ENCODE measurements around the gene RGS7. TPM values are rescaled to one million over a fixed set of nuclear protein-coding genes. Genes with fewer than 3 reads are reported as not detected.

Gene RGS7
- total and polyA plus RNA-seq, 10 of the 15 experiments (the other 5 are each of a cell fraction or from before 2014, with no cell fraction given) = not detected

GRCh38 chr1:241229216-241229615 lies 127.8 kb downstream of the RGS7 start:
- intact Hi-C loops (cut with micrococcal nuclease; ENCODE audit: unreplicated experiment) = no loop called here
- Histone ChIP-seq H4K20me1 (ENCODE audit: control insufficient read depth, insufficient read depth) (no peaks in the 10 kb centered on the region), H2AFZ (ENCODE audit: control insufficient read depth, low read depth, low read length) (no peak overlapping the region), H3K27ac (ENCODE audit: control insufficient read depth, insufficient read depth) (no peak overlapping the region), H3K27me3 (replicated peaks in 1 of 2; ENCODE audit: control insufficient read depth in 2 of 2, insufficient read depth in 2 of 2, low read length in 1 of 2) (no peaks in the 10 kb centered on the region), H3K9me3 (replicated peaks; ENCODE audit: control insufficient read depth, insufficient read depth, low read length) (no peaks in the 10 kb centered on the region), H3K9ac (ENCODE audit: control insufficient read depth, insufficient read depth, low read length) (no peak overlapping the region), H3K79me2 (ENCODE audit: control insufficient read depth, insufficient read depth, low read length) (no peaks in the 10 kb centered on the region), H3K4me1 (ENCODE audit: control insufficient read depth, insufficient read depth, low read length) (no peaks in the 10 kb centered on the region), H3K4me3 (no peak overlapping the region), H3K36me3 (ENCODE audit: control insufficient read depth in 2 of 2, insufficient read depth in 2 of 2, low read length in 1 of 2) (no peaks in the 10 kb centered on the region), H3K4me2 (ENCODE audit: control insufficient read depth, insufficient read depth) (no peak overlapping the region)
- RAD21 ChIA-PET (ENCODE audit: unreplicated experiment) = no interaction called here
- DNase-seq (ENCODE audit: low read depth, low spot score) = no peak
- no TSS peak for BruUV-seq (replicated peaks)
- POLR2A ChIA-PET = no interaction called here
- no peak for ATAC-seq
- SMC1A ChIA-PET (ENCODE audit: uncharacterized antibody, unreplicated experiment) = no interaction called here
- in situ Hi-C loops (cut with MboI) = no loop called here
- CTCF ChIA-PET = no interaction called here
- TF ChIP-seq IRF4 (IDR thresholded peaks at IDR 0.05; ENCODE audit: low read depth, low read length) (no peak), HCFC1 (IDR thresholded peaks at IDR 0.05; ENCODE audit: low read length) (no peak), POLR2AphosphoS2 (IDR thresholded peaks at IDR 0.05; ENCODE audit: low read depth, low read length) (no peak)
- FAIRE-seq = no peak
- 40% methylated on average over 11 of the region's 11 CpGs for WGBS (ENCODE audit: insufficient coverage, insufficient replicate concordance, low lambda C conversion rate, missing lambda C conversion rate)

GRCh38 chr1:241228339-241228738 lies 128.7 kb downstream of the RGS7 start:
- POLR2A ChIA-PET = interaction anchor here (0.7 kb wide), 1 partner anchor 1132 kb away, joined by 3 read pairs; no protein-coding TSS in a partner anchor
- RAD21 ChIA-PET (ENCODE audit: unreplicated experiment) = no interaction called here
- no peak for DNase-seq (ENCODE audit: low read depth, low spot score)
- CTCF ChIA-PET = no interaction called here
- no peak for ATAC-seq
- BruUV-seq (replicated peaks) = no TSS peak
- 23% methylated on average over 4 of the region's 4 CpGs for WGBS (ENCODE audit: insufficient coverage, insufficient replicate concordance, low lambda C conversion rate, missing lambda C conversion rate)
- no peak for FAIRE-seq
- H2AFZ ChIP-seq (ENCODE audit: control insufficient read depth, low read depth, low read length) = no peak overlapping the region
- in situ Hi-C loops (cut with MboI) (no loop called here), intact Hi-C loops (cut with micrococcal nuclease; ENCODE audit: unreplicated experiment) (no loop called here)
- no peak overlapping the region for H3K9ac ChIP-seq (ENCODE audit: control insufficient read depth, insufficient read depth, low read length)
- no peaks in the 10 kb centered on the region for H3K36me3 ChIP-seq (ENCODE audit: control insufficient read depth in 2 of 2, insufficient read depth in 2 of 2, low read length in 1 of 2)
- SMC1A ChIA-PET (ENCODE audit: uncharacterized antibody, unreplicated experiment) = no interaction called here
- H3K4me3 ChIP-seq = no peak overlapping the region
- no peaks in the 10 kb centered on the region for H4K20me1 ChIP-seq (ENCODE audit: control insufficient read depth, insufficient read depth)
- no peak overlapping the region for H3K27ac ChIP-seq (ENCODE audit: control insufficient read depth, insufficient read depth)
- no peaks in the 10 kb centered on the region for H3K79me2 ChIP-seq (ENCODE audit: control insufficient read depth, insufficient read depth, low read length)
- H3K9me3 ChIP-seq (replicated peaks; ENCODE audit: control insufficient read depth, insufficient read depth, low read length) = no peaks in the 10 kb centered on the region
- H3K4me1 ChIP-seq (ENCODE audit: control insufficient read depth, insufficient read depth, low read length) = no peaks in the 10 kb centered on the region
- H3K4me2 ChIP-seq (ENCODE audit: control insufficient read depth, insufficient read depth) = no peak overlapping the region
- H3K27me3 ChIP-seq (replicated peaks in 1 of 2; ENCODE audit: control insufficient read depth in 2 of 2, insufficient read depth in 2 of 2, low read length in 1 of 2) = no peaks in the 10 kb centered on the region
- TF ChIP-seq EED (IDR thresholded peaks at IDR 0.05; ENCODE audit: low read depth) (no peak), EZH2 (IDR thresholded peaks at IDR 0.05; ENCODE audit: borderline replicate concordance, control insufficient read depth, low read depth, low read length) (no peak), JUND (IDR thresholded peaks at IDR 0.05; ENCODE audit: low read depth, low read length) (no peak), CHD4 (IDR thresholded peaks at IDR 0.05) (no peak), HSF1 (IDR thresholded peaks at IDR 0.05; ENCODE audit: low read depth, low read length) (no peak), FOS (IDR thresholded peaks at IDR 0.05; ENCODE audit: borderline replicate concordance, extremely low read depth, insufficient read length) (no peak), BHLHE40 (IDR thresholded peaks at IDR 0.05; ENCODE audit: borderline replicate concordance in 1 of 2, low read depth in 2 of 2, low read length in 1 of 2) (no peak)
- TF ChIP-seq, protein P1, sequence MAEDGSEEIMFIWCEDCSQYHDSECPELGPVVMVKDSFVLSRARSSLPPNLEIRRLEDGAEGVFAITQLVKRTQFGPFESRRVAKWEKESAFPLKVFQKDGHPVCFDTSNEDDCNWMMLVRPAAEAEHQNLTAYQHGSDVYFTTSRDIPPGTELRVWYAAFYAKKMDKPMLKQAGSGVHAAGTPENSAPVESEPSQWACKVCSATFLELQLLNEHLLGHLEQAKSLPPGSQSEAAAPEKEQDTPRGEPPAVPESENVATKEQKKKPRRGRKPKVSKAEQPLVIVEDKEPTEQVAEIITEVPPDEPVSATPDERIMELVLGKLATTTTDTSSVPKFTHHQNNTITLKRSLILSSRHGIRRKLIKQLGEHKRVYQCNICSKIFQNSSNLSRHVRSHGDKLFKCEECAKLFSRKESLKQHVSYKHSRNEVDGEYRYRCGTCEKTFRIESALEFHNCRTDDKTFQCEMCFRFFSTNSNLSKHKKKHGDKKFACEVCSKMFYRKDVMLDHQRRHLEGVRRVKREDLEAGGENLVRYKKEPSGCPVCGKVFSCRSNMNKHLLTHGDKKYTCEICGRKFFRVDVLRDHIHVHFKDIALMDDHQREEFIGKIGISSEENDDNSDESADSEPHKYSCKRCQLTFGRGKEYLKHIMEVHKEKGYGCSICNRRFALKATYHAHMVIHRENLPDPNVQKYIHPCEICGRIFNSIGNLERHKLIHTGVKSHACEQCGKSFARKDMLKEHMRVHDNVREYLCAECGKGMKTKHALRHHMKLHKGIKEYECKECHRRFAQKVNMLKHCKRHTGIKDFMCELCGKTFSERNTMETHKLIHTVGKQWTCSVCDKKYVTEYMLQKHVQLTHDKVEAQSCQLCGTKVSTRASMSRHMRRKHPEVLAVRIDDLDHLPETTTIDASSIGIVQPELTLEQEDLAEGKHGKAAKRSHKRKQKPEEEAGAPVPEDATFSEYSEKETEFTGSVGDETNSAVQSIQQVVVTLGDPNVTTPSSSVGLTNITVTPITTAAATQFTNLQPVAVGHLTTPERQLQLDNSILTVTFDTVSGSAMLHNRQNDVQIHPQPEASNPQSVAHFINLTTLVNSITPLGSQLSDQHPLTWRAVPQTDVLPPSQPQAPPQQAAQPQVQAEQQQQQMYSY (CRISPR knock-in tag; IDR thresholded peaks at IDR 0.05) = no peak

Data from GM12878 (cell line).